NCI-H524 treated with DMSO at 0.1 percent for 48 hours (cell line): Measurements from ENCODE around the gene ZBTB20.

Experiments used
- DNase-seq: peaks from one replicate; lab custom pipeline; 2025; lab: John Stamatoyannopoulos, UW

Gene ZBTB20

GRCh38 chr3:114928989-114929640 is 218.0 kb downstream of the ZBTB20 start:
- DNase-seq = no peak

- DNase-seq = no peak
Measured at GRCh38 chr3:114904633-114905032, 242.5 kb downstream of the ZBTB20 start.

GRCh38 chr3:114903213-114903612 is 243.9 kb downstream of the ZBTB20 start:
- no peak for DNase-seq

GRCh38 chr3:114902691-114903101 is 244.4 kb downstream of the ZBTB20 start:
- no peak for DNase-seq

GRCh38 chr3:114900908-114901307 is 246.2 kb downstream of the ZBTB20 start:
- DNase-seq = no peak

- peak; percentile 63 for DNase-seq
Measured at GRCh38 chr3:114899186-114899931, 247.7 kb downstream of the ZBTB20 start.

- DNase-seq = no peak
Measured at GRCh38 chr3:114896978-114897377, 250.1 kb downstream of the ZBTB20 start.

GRCh38 chr3:114893361-114893760 is 253.7 kb downstream of the ZBTB20 start:
- no peak for DNase-seq

GRCh38 chr3:114892880-114893279 is 254.2 kb downstream of the ZBTB20 start:
- DNase-seq = peak; percentile 83

- peak; percentile 76 for DNase-seq
Measured at GRCh38 chr3:114892131-114892879, 254.8 kb downstream of the ZBTB20 start.

GRCh38 chr3:114887806-114888205 is 259.3 kb downstream of the ZBTB20 start:
- DNase-seq = no peak

GRCh38 chr3:114886905-114887304 is 260.2 kb downstream of the ZBTB20 start:
- DNase-seq = no peak

- no peak for DNase-seq
Measured at GRCh38 chr3:114884213-114884923, 262.7 kb downstream of the ZBTB20 start.

- DNase-seq = no peak
Measured at GRCh38 chr3:114880078-114880477, 267.0 kb downstream of the ZBTB20 start.

GRCh38 chr3:114879059-114880031 is 267.7 kb downstream of the ZBTB20 start:
- no peak for DNase-seq

- no peak for DNase-seq
Measured at GRCh38 chr3:114878114-114878839, 268.8 kb downstream of the ZBTB20 start.

GRCh38 chr3:114877378-114878113 is 269.5 kb downstream of the ZBTB20 start:
- no peak for DNase-seq

- no peak for DNase-seq
Measured at GRCh38 chr3:114874522-114874971, 272.5 kb downstream of the ZBTB20 start.

- no peak for DNase-seq
Measured at GRCh38 chr3:114873591-114873990, 273.5 kb downstream of the ZBTB20 start.

GRCh38 chr3:114872588-114872987 is 274.5 kb downstream of the ZBTB20 start:
- DNase-seq = no peak
